ENCODE results near the gene ENOX1. TPM values are rescaled to one million over a fixed set of nuclear protein-coding genes. Genes with fewer than 3 reads are reported as not detected.

ENOX1 gene
- total RNA-seq, 2 experiments from 2014 or later, result 0.10 TPM; not detected in 1

DNA sequence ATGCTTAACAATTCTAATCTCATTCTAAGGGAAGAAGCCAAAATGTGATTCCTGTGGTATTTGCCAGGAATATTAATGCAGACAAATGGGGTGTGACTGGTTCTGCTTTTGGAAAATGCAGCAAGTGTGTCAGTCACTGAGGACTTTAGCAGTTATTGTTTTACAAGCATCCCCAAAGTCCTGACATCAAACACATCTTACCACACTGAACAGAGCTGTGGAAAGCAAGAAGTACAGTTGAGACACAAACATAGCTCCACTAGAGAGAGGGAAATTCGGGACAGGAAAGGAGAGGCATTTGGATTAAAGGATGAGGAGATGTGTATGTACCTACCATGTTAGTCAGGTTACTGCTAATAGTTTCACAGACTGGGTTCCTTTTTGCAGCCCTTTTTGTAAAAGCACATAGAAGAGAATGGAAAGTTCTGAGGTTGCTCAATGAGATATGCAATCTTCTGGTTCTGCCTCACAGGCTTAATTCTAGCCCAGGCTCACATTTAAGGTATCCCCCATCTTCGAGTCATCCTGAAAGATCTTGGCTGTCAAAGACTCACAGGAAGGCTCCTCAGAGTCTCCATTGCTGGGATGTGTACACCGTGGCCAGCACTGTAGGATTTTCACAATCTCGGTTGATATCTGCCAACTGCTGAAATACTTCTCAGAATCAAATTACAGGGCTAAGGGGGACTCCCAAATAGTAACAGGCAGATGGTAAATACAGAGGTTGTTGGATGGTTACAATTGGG lies 446.8 kb downstream of the ENOX1 start:
- POLR2A ChIA-PET, result no interaction called here
- CTCF ChIA-PET, result no interaction called here

DNA sequence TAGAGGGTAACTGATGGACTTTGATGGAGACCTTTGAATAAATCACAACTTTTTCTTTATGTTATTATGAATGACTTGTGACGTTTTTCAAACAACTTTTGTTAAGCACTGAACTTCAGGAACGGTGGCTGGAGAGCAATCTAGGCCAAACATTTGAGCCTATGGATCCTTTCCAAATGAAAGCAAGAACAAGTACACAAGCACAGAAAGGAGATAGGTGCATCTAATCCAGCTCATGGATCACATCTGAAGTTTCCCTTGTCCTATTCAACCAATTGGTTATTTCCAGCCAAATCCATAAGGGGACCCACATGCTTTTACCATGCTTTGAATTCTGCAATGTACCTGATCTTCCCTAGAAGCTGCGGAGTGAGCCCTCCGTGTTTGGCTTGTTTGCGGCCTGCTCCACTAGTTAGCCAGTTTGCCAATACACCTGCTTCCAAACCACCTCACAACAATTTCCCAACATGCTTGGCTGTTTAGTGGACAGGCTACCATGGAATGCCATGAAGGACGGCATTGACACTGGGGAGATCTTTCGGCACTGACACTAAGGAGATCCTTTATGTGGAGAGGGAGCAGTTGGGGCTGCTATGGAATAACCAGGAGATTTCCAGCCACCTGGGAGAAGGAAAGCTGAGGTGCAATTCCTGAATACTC lies 447.5 kb downstream of the ENOX1 start:
- CTCF ChIA-PET, result no interaction called here
- POLR2A ChIA-PET, result no interaction called here

DNA sequence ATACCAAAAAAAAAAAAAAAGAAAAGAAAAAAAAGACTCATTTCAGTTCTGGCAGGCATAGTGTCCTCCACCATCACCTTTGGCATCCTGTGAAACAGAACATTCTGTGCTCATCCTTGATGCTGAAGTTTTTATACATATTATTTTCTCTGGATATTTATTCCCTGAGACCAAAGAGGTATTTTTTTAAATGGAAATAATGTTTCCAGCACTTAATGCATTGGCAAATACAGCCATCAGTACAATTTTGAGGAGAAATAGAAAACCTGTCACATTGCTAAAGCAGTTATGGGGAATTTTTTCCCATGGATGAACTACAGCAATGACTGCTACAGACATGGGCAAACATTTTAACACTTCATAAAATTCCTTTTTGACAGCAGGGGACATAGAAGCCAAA lies 451.0 kb downstream of the ENOX1 start:
- POLR2A ChIA-PET, result no interaction called here

DNA sequence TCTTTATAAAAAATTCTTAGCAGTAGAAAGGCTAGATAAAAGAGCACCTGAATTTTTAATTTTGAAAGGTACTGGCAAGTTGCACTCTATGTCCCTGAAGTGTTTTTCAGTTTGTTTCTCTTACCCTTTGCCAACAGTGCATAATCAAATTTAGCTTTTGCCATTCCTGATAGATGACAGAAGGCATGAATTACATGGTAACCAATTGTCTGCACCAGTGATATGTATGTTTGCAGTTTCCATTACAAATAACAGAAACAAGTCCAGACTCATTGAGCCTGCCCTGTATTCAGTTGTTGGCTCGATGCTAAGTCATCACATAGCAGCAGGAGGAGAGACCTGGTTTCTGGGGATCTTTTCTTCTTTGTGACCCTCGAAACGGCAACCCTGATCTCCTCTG lies 453.6 kb downstream of the ENOX1 start:
- CTCF ChIA-PET, result no interaction called here

More for the DNA sequence above, 451.0 kb downstream of the ENOX1 start:
- CTCF ChIA-PET, result no interaction called here

DNA sequence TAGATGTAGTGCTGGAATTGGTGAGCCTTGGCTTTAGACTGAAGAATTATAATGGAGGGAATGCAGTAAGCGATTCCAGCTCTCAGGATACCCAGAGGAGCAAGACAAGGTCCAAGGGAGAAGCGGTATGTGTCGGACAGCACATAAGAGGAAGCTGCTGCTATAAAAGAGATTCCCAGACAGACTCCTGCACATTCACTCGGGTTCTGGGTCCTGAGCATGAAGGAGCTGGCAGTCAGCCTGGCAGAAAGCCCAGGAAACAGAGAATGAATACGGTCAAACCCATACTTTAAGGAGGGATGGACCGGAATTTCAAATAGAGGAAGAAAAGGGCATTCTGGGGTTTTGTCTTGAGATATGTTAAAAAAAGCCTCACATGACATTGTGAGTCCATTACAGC lies 455.1 kb downstream of the ENOX1 start:
- ChIA-PET CTCF (no interaction called here), POLR2A (no interaction called here)

More for the DNA sequence above, 453.6 kb downstream of the ENOX1 start:
- POLR2A ChIA-PET, result no interaction called here

DNA sequence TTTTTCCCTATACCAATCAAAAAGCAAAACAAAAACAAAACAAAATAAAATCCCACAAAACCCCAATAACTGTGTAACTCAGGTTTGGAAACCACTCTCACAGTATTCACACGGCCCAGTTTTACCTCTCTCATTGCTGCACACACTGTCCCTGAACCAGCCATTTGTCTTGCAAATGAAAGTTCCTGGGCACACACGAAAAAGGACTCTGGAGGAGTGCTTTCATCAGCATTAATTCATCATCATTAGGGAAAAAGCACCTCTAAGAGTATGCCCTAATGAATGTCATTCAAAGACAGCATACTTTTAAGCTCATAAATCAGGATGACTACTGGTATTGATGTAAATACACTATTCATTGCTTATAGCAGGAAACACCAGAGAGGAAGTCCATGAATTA lies 457.1 kb downstream of the ENOX1 start:
- ChIA-PET CTCF (no interaction called here), POLR2A (no interaction called here)

DNA sequence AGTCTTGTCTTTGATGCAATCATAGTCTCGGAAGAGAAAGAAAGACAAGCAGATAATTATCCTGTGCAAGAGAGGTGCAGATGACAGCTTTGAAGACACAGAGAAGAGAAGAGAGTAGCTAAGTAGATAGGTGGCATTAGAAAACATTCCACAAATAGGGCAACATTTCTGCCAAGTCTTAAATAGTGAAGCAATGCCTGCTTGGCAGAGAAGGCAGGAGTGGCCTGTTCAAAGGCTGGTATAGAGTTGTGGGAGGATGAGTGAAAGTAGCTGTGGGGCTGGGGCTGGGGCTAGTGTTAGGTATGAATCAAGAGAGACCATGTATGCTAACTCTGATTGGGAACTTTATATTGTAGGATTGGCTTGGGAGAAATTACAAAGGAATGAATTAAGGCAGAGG lies 457.9 kb downstream of the ENOX1 start:
- CTCF ChIA-PET, result no interaction called here
- POLR2A ChIA-PET, result no interaction called here

DNA sequence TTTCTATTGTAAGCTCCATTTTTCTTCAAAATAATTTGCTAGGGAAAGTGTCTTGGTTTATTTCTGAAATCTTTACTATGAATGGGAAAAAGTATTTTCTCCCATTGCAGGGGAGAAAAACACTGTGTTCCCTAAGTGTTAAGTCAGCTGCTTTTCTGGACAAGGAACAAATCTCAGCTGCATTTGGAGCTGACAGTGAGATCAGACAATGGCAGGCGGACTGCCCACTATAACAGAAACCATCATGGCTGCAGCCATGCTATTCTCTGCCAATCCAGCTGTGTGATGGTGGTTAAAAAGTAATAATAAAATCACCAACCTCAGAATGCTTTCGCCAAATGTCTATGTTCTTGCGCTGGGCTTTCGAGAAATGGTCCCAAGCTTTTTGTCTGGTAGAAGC lies 460.7 kb downstream of the ENOX1 start:
- POLR2A ChIA-PET, result no interaction called here
- CTCF ChIA-PET, result no interaction called here

DNA sequence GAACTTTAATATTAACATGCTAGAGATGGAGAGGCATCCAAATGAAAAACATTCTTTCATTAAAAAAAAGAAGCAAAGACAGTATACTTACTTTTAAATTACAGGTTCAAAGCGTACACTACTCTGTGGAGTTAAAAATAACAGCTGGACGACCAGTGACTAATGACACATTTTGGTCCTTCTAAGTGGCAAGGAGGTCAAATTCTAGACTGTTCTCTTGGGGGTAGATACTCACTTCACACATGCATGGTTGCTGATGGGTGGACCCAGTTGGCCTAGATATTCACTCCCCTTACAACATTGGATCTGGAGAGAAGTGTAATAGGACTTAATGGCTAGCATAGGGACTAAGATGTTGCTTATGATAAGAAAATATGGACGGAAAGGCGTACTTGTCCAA lies 461.1 kb downstream of the ENOX1 start:
- POLR2A ChIA-PET, result no interaction called here
- CTCF ChIA-PET, result no interaction called here

DNA sequence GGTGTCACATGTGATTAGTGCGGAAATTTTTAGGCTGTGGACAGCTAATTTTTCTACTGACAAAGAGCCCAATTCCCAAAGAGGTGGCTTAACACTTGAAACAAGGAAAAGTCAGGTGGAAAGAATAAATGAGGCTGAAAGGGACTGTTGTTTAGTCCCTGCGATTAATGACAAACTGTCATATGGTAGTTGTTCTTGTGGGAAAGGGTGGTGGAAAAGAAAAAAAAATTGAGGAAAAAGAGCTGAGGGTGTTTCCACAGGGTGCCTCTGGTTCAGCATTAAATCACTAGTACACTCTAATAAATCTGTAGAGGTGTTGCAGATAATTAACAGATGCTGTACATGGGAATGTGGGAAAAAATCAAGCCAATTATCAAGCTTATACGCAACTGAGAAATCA lies 462.6 kb downstream of the ENOX1 start:
- ChIA-PET CTCF (no interaction called here), POLR2A (no interaction called here)

DNA sequence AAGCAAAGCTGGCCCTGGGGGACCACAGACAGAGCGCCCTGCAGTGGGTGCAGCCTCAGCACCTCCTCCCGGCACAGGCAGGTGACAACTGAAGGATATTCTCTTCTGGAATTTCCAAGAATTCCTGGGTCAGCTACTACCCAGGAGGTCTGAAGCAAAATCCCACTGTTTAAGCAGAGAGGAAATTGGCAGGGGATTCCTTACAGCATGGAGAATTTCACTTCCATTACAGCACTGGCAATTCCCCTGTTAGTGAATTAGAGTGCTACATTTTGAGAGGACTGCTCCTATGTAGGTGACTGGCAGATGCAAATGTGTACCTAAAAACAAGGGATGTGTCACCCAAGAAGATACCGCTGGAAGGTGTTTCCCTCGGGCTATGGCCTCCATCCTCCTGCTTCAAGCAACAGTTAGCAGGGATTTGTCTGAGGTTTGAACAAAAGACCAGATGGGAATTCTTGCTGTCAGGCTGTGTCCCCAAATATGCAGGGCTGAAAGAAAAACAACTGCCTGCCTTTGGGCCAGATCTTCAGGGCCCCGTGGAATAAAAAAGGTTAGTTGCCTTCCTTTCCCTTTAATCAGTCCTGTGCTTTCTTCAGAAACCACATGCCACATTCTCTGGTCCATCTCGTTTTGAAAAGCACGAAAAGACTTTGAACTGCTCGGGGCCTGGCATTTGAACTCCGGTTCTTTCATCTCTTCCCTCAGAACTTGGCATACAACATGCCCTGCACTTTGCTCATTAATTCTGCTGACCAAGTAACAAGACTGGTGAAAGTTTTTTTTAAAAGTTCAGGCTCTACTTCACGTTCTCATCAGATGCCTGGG lies 466.9 kb downstream of the ENOX1 start:
- ChIA-PET CTCF (no interaction called here), POLR2A (no interaction called here)

DNA sequence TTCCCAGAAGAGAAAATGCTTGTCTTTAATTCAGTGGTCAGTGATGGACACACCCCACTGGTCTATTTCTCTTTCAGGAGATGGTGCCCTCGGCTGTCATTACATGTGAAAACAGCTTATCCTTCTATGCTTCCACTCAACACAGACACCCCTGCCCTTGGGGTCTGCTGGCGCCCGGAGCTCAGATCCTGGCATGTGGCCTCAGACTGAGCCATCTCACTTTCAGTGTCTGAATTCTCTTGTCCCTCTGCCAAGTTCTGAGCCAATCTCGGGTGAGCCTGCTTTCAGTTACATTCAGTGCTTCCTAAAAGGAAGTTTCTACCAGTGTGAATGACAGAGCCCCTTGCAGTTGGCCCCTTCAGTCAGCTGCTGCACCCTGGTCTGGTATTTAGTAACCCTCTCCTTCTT lies 469.8 kb downstream of the ENOX1 start:
- POLR2A ChIA-PET, result no interaction called here
- CTCF ChIA-PET, result no interaction called here

DNA sequence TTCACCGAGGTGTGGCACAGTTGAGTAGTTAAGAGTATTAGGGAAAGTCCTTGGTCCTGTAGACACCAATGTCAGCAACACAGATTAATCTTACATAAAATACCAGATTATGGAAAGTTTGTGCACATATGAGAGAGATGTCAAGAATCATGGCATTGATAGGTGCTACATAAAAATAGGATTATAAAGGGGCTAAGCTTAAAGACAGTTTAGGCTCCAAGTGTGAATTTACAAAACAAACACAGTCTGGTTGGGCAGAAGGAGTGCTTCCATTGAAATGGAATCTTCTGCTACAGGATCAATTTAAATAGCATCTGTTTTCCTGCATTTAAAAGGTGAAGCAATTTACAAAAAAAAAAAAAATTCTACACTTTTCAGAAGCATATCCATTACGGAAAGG lies 470.5 kb downstream of the ENOX1 start:
- POLR2A ChIA-PET, result no interaction called here
- CTCF ChIA-PET, result interaction anchor here (0.6 kb wide), 1 partner anchor 18 kb away, joined by 3 read pairs; no protein-coding TSS in a partner anchor

DNA sequence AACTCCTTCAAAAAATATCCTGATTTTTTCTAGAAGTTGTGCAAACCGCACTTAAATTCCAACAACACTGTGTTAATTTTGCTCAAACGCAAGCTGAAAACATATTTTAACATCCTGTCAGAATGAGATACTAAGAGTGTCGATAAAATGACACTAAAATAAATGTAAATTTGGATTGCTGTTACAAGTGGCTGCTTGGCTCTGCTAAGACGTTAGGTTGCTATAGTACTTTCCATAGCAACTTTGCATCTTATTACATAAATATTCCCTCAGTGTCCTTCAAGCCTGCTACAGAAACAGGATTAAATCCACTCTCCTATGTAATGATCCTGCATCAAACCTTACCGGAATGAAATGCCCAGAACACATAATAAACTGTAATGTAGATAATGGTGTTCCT lies 471.2 kb downstream of the ENOX1 start:
- POLR2A ChIA-PET, result no interaction called here
- CTCF ChIA-PET, result interaction anchor here (0.6 kb wide), 1 partner anchor 19 kb away, joined by 3 read pairs; no protein-coding TSS in a partner anchor

DNA sequence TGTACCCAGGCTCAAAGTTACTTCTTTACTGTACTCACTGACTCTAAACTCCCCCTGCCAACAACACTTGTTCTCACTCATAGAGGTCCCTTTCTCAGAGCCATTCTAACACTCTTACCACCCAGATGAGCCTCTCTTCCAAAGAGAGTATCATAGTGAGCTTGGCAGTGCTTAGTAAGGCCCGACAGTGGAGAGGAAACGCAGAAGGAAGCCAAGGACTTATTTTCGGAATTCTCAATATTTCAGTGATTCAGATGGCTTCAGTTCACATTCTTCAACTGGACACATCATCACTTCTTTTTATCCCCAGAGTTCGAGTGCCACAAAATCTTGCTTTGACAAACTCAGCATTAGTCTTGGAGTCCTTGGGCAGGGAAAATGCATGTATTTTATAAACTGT lies 477.5 kb downstream of the ENOX1 start:
- CTCF ChIA-PET, result no interaction called here

DNA sequence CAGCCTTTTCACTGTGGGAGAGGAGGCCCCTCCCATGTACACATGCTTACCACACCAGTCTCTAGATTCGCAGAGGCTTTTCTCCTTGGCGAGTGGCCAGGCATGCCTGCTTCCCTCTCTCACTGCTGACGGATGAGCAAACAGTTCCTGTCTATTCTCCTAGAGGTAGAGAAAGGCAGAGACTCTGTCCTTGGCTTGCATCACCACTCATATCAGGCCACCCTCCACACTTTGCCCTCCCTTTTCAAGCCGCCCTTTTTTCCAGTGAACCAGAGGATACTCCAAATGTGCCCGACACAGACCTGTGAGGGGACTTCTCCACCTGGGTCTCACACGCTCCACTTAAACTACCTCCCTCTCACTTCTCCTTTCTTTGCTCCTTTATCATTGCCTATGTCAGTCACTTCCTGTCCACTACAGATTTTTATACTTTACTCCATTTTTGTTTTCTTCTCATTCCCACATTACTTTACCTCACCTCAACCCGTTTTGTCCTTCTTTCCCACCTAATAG lies 478.8 kb downstream of the ENOX1 start:
- POLR2A ChIA-PET, result no interaction called here

More for the DNA sequence above, 477.5 kb downstream of the ENOX1 start:
- POLR2A ChIA-PET, result no interaction called here

DNA sequence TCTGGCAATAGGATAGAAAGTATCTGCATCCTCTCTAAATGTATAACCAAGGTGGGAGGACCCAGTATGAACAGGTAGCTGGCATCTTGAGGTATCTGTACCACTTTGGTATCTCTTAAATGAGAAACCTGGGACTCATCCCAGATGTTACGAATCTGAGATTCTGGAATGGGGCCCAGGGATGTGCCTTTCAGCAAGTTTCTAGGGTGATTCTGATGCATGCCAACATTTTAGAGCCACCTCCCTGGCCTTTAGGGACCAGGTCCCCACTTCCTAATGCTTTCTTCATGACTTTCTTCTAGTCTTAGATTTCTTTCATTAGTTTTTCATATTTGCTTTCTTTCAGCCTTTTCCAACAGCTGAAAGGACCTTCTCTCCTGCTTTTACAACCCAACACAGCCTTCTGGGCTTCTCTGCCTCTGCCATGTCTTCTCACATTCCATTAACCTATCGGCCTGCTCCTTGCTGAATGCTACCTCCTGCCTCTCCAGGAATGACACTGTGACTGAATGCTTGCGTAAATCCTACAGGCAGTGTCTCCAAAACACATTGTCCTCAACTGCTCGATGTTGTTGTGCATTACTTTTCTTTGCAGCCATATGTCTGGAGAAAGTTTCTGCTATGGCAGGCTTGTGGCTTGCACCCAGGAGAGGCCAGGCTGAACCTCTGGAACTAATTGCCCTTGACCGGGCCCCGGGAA lies 479.4 kb downstream of the ENOX1 start:
- POLR2A ChIA-PET, result no interaction called here
- CTCF ChIA-PET, result no interaction called here

More for the DNA sequence above, 478.8 kb downstream of the ENOX1 start:
- CTCF ChIA-PET, result no interaction called here

DNA sequence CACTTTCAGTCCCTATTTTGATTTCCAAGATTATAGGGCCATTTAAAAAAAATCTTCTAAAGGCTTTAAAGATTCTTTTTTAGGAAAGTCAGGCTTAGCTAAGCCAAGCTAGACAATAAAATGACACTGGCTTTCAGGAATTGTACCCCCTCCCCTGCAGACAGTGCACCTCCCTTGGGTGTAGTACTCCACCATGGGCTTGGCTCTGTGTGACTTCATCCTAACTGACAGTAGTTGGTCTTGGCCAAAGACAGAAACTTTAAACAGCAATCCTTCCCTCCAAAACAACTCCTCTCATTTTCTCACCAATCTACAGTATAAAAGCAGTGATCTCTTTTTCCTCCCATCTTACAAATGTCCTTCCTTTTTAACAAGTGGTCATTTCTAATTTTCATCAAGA lies 480.4 kb downstream of the ENOX1 start:
- CTCF ChIA-PET, result no interaction called here
- POLR2A ChIA-PET, result no interaction called here

DNA sequence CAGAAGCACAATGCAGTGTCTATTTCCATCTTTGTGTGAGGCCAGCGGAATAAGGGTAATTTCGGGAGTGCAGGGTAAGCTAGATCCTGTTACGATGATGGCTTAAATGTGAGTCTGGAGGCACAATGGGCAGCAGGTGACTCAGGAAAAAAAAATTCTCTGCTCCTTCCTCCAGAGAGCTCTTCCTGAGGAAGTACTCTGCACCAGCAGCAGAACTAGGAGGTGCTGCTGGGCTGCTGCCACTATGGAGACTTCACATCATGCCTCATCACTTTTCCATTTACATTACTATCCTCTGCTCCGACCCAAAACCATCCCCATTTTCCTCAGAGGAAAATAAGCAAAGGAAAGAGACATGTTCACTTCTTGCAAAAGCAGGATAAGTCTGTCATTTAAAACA lies 481.4 kb downstream of the ENOX1 start:
- POLR2A ChIA-PET, result no interaction called here
- CTCF ChIA-PET, result no interaction called here

DNA sequence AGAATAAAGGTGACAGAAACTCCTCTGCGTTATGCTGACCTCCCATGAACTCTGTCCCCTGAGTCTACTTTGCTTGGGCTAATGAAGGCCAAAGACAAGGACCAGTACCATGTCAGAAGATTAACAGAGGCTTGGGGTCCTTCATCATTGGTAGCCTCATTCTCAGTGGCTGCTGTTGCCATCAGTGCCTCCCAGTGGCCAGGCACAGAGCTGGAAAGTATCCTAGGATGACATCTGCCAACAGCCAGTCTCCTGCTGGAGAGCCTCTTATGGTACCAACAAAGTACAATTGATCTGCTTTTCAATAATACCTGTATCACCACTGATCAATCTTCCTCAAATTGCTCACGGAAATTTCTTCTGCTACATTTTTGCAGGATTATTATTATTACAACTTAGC lies 481.8 kb downstream of the ENOX1 start:
- ChIA-PET POLR2A (no interaction called here), CTCF (no interaction called here)

Data from activated CD8-positive, alpha-beta memory T cell treated with anti-CD3 and anti-CD28 coated beads for 36 hours (primary cell).